ENCODE results near the gene LONP2. TPM values are rescaled to one million over a fixed set of nuclear protein-coding genes. Genes with fewer than 3 reads are reported as not detected.

LONP2 gene
- total and polyA plus RNA-seq, 10 of the 15 experiments (the other 5 are each of a cell fraction or from before 2014, with no cell fraction given), result 8.3 to 48.0 (median 34.8) TPM

DNA sequence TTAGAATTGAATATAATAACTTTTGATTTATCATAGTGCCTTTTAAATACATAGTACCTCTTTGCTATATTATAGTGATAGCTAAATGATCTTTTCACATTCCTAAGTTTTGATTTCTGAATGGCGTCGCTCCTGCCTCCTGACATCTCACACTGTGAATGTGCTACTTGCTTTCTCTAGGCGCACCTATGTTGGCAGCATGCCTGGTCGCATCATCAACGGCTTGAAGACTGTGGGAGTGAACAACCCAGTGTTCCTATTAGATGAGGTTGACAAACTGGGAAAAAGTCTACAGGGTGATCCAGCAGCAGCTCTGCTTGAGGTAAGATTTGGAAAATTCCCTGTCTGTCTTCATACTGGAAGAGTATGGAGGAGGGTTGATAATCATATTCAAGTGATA is 33.1 kb downstream of the LONP2 start:
- Histone ChIP-seq H3K9ac (ENCODE audit: control insufficient read depth, insufficient read depth, low read length) (no peak overlapping the region), H3K27me3 (replicated peaks in 1 of 2; ENCODE audit: control insufficient read depth in 2 of 2, insufficient read depth in 2 of 2, low read length in 1 of 2) (no peaks in the 10 kb centered on the region), H3K4me3 (no peak overlapping the region), H3K4me2 (ENCODE audit: control insufficient read depth, insufficient read depth) (no peak overlapping the region), H3K4me1 (ENCODE audit: control insufficient read depth, insufficient read depth, low read length) (no peaks in the 10 kb centered on the region), H3K79me2 (ENCODE audit: control insufficient read depth, insufficient read depth, low read length) (no peaks in the 10 kb centered on the region), H4K20me1 (ENCODE audit: control insufficient read depth, insufficient read depth) (no peaks in the 10 kb centered on the region), H3K36me3 (ENCODE audit: control insufficient read depth in 2 of 2, insufficient read depth in 2 of 2, low read length in 1 of 2) (peaks cover 2 to 16% of the 10 kb centered on the region in 2 experiments), H3K9me3 (replicated peaks; ENCODE audit: control insufficient read depth, insufficient read depth, low read length) (no peaks in the 10 kb centered on the region), H2AFZ (ENCODE audit: control insufficient read depth, low read depth, low read length) (no peak overlapping the region), H3K27ac (ENCODE audit: control insufficient read depth, insufficient read depth) (no peak overlapping the region)
- intact Hi-C loops (cut with micrococcal nuclease; ENCODE audit: unreplicated experiment), result no loop called here
- ChIA-PET CTCF (interaction anchor here (0.6 to 0.9 kb wide), 2 partner anchors 14 to 83 kb away, joined by 3 to 4 read pairs; no protein-coding TSS in a partner anchor), POLR2A (no interaction called here), RAD21 (ENCODE audit: unreplicated experiment) (no interaction called here), SMC1A (ENCODE audit: uncharacterized antibody, unreplicated experiment) (no interaction called here)
- WGBS (ENCODE audit: insufficient coverage, insufficient replicate concordance, low lambda C conversion rate, missing lambda C conversion rate), result 100% methylated on average over 5 of the region's 5 CpGs
- in situ Hi-C loops (cut with MboI), result no loop called here
- DNase-seq (ENCODE audit: low read depth, low spot score) (no peak), FAIRE-seq (no peak), ATAC-seq (no peak)
- TF ChIP-seq CHD2 (IDR thresholded peaks at IDR 0.05; ENCODE audit: borderline replicate concordance, low read depth, low read length), result no peak
- BruUV-seq (replicated peaks), result no TSS peak

DNA sequence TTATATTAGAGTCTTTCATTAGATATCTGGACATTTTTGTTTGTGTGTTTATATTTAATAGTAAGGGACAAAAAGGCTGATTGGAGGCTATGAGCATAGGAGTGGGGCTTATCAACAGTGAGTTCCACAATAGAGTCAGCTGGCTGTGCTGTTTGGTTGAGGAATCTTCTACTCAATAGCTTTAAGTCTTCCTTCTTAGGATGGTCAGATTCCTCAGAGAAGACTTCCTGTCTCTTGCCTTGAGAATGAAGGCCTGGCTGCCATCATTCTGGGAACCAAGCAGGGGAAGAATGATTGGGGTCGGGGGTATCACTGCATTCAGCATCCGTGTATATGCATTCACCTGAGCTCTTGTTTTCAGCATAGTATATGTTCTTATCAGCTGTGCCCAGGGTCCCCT is 35.1 kb downstream of the LONP2 start:
- H4K20me1 ChIP-seq (ENCODE audit: control insufficient read depth, insufficient read depth), result no peaks in the 10 kb centered on the region
- H3K27ac ChIP-seq (ENCODE audit: control insufficient read depth, insufficient read depth), result no peak overlapping the region
- CTCF ChIA-PET, result interaction anchor here (1.3 to 1.6 kb wide), 2 partner anchors 77 to 344 kb away, joined by 3 to 6 read pairs; no protein-coding TSS in a partner anchor
- H3K4me1 ChIP-seq (ENCODE audit: control insufficient read depth, insufficient read depth, low read length), result no peaks in the 10 kb centered on the region
- POLR2A ChIA-PET, result interaction anchor here (0.6 kb wide), 1 partner anchor 32 kb away, joined by 3 read pairs; the partner anchor contains the start of gene ABCC11
- H3K4me2 ChIP-seq (ENCODE audit: control insufficient read depth, insufficient read depth), result no peak overlapping the region
- no peak for ATAC-seq
- H2AFZ ChIP-seq (ENCODE audit: control insufficient read depth, low read depth, low read length), result no peak overlapping the region
- TF ChIP-seq CBX5 (IDR thresholded peaks at IDR 0.05; ENCODE audit: low read depth), result no peak
- no peak for TF ChIP-seq YBX1 (IDR thresholded peaks at IDR 0.05)
- H3K4me3 ChIP-seq, result no peak overlapping the region
- DNase-seq (ENCODE audit: low read depth, low spot score), result no peak
- SMC1A ChIA-PET (ENCODE audit: uncharacterized antibody, unreplicated experiment), result interaction anchor here (1.2 kb wide), 1 partner anchor 27 kb away, joined by 4 read pairs; no protein-coding TSS in a partner anchor
- H3K79me2 ChIP-seq (ENCODE audit: control insufficient read depth, insufficient read depth, low read length), result no peaks in the 10 kb centered on the region
- in situ Hi-C loops (cut with MboI), result no loop called here
- intact Hi-C loops (cut with micrococcal nuclease; ENCODE audit: unreplicated experiment), result no loop called here
- FAIRE-seq, result no peak
- RAD21 ChIA-PET (ENCODE audit: unreplicated experiment), result interaction anchor here (1.5 kb wide), 1 partner anchor 351 kb away, joined by 3 read pairs; no protein-coding TSS in a partner anchor
- H3K9ac ChIP-seq (ENCODE audit: control insufficient read depth, insufficient read depth, low read length), result no peak overlapping the region
- no TSS peak for BruUV-seq (replicated peaks)
- H3K27me3 ChIP-seq (replicated peaks in 1 of 2; ENCODE audit: control insufficient read depth in 2 of 2, insufficient read depth in 2 of 2, low read length in 1 of 2), result no peaks in the 10 kb centered on the region
- H3K36me3 ChIP-seq (ENCODE audit: control insufficient read depth in 2 of 2, insufficient read depth in 2 of 2, low read length in 1 of 2), result peaks cover 0 to 16% of the 10 kb centered on the region in 2 experiments; a peak in 1 of 4 replicates
- H3K9me3 ChIP-seq (replicated peaks; ENCODE audit: control insufficient read depth, insufficient read depth, low read length), result no peaks in the 10 kb centered on the region
- WGBS (ENCODE audit: insufficient coverage, insufficient replicate concordance, low lambda C conversion rate, missing lambda C conversion rate), result 97% methylated on average over 2 of the region's 2 CpGs
